GM12878 (cell line): ENCODE results near the gene C10orf88. TPM values are rescaled to one million over a fixed set of nuclear protein-coding genes. Genes with fewer than 3 reads are reported as not detected.

Experiments
- BMI1 ChIP-seq: fragments of 450-650 bp; IDR thresholded peaks from 2 replicates; pipeline ENCODE4 v1.6.1; 2016; ENCODE audit warnings: mild to moderate bottlenecking, moderate library complexity, borderline replicate concordance
- CEBPB ChIP-seq, 2 experiments: fragments of 150-350 bp in 1 of 2; IDR thresholded peaks; 2 replicates each; pipeline ENCODE4 v1.6.1; 2012 to 2014; ENCODE audit warnings: low read depth in 2 of 2, low read length in 2 of 2, borderline replicate concordance in 1 of 2, inconsistent platforms in 1 of 2
- EED ChIP-seq: sonication (generic); IDR thresholded peaks from 2 replicates; pipeline ENCODE4 v1.6.1; 2016; ENCODE audit warnings: antibody characterized with exemption, low read depth
- GATAD2B ChIP-seq: fragments of 450-650 bp; conservative IDR thresholded peaks from 2 replicates; pipeline ENCODE4 v1.6.1; 2017; ENCODE audit warnings: low read depth, mild to moderate bottlenecking, moderate library complexity
- HDGF ChIP-seq: fragments of 450-650 bp; IDR thresholded peaks from 2 replicates; pipeline ENCODE4 v1.6.1; 2016; ENCODE audit warnings: antibody characterized with exemption
- HSF1 ChIP-seq: fragments of 150-350 bp; IDR thresholded peaks from 2 replicates; pipeline ENCODE4 v1.6.1; 2014; ENCODE audit warnings: mild to moderate bottlenecking, low read depth, low read length
- IKZF1 ChIP-seq: fragments of 450-650 bp; conservative IDR thresholded peaks from 2 replicates; pipeline ENCODE4 v1.6.1; 2017; ENCODE audit warnings: antibody characterized with exemption, mild to moderate bottlenecking
- JUNB ChIP-seq: IDR thresholded peaks from 2 replicates; pipeline ENCODE4 v1.6.1; 2016; ENCODE audit warnings: antibody characterized with exemption, mild to moderate bottlenecking
- KAT2A ChIP-seq: conservative IDR thresholded peaks from 2 replicates; pipeline ENCODE4 v1.6.1; 2011; ENCODE audit warnings: low read depth, low read length; ENCODE audit not compliant: control insufficient read depth
- KDM1A ChIP-seq: fragments of 200-600 bp; sonication (generic); IDR thresholded peaks from 2 replicates; pipeline ENCODE4 v1.6.1; 2016; ENCODE audit warnings: borderline replicate concordance
- MEF2A ChIP-seq: IDR thresholded peaks from 2 replicates; pipeline ENCODE4 v1.6.1; 2011; ENCODE audit warnings: low read depth, mild to moderate bottlenecking, low read length, moderate library complexity; ENCODE audit not compliant: insufficient read depth
- NR2C2 ChIP-seq: IDR thresholded peaks from 2 replicates; pipeline ENCODE4 v1.6.1; 2011; ENCODE audit warnings: borderline replicate concordance, low read depth; ENCODE audit not compliant: control insufficient read depth, insufficient read length
- PAX5 ChIP-seq: IDR thresholded peaks from 2 replicates; pipeline ENCODE4 v1.6.1; 2011; ENCODE audit warnings: low read depth, low read length, borderline replicate concordance
- POLR2A ChIP-seq: IDR thresholded peaks from 2 replicates; pipeline ENCODE4 v1.6.1; 2011; ENCODE audit warnings: low read depth, mild to moderate bottlenecking, low read length
- POU2F2 ChIP-seq: IDR thresholded peaks from 3 replicates; pipeline ENCODE4 v1.6.1; 2011; ENCODE audit warnings: low read depth, mild to moderate bottlenecking, low read length, borderline replicate concordance
- RCOR1 ChIP-seq: conservative IDR thresholded peaks from 2 replicates; pipeline ENCODE4 v1.6.1; 2012; ENCODE audit warnings: low read depth, low read length, improper control_type of control experiment
- SMARCA5 ChIP-seq: fragments of 450-650 bp; IDR thresholded peaks from 2 replicates; pipeline ENCODE4 v1.6.1; 2017; ENCODE audit warnings: mild to moderate bottlenecking
- SPI1 ChIP-seq: IDR thresholded peaks from 2 replicates; pipeline ENCODE4 v1.6.1; 2011; ENCODE audit warnings: low read depth, mild to moderate bottlenecking, low read length, moderate library complexity, borderline replicate concordance; ENCODE audit not compliant: insufficient read depth
- SRF ChIP-seq, 2 experiments: IDR thresholded peaks; 2 replicates each; pipeline ENCODE4 v1.6.1; 2011; ENCODE audit warnings: low read depth in 2 of 2, low read length in 2 of 2, mild to moderate bottlenecking in 1 of 2, moderate library complexity in 1 of 2
- SUZ12 ChIP-seq: fragments of 200-600 bp; sonication (generic); IDR thresholded peaks from one replicate; pipeline ENCODE4 v1.6.1; 2018; ENCODE audit warnings: antibody characterized with exemption, mild to moderate bottlenecking; ENCODE audit not compliant: unreplicated experiment
- ZBTB11 ChIP-seq: fragments of 450-650 bp; formaldehyde crosslinking; IDR thresholded peaks from 2 replicates; pipeline ENCODE4 v1.5.0; 2022; ENCODE audit warnings: mild to moderate bottlenecking, missing genetic modification characterization
- ZNF622 ChIP-seq: fragments of 450-650 bp; IDR thresholded peaks from 2 replicates; pipeline ENCODE4 v1.6.1; 2017; ENCODE audit warnings: mild to moderate bottlenecking, inconsistent platforms
- ZZZ3 ChIP-seq: IDR thresholded peaks from 2 replicates; pipeline ENCODE4 v1.6.1; 2011; ENCODE audit warnings: low read depth; ENCODE audit not compliant: control insufficient read depth, insufficient read length
- polyA plus RNA-seq, 11 experiments: library from polyadenylated mRNA; depleted of rRNA in 4 of 11; unstranded in 6 of 11; stranded (reverse) in 5 of 11; fragments of >200 nt; fragmentation: Nextera tagmentation in 4 of 11; fragmentation: Illumina TruSeq in 1 of 11; extraction: Ambion mirVana in 4 of 11; extraction: Trizol in 1 of 11; gene quantifications; 1 replicate in 1 of 11; 2 replicates in 10 of 11; pipeline versions ENCODE4 v1.2.1 to v1.2.3, GENCODE V29; 2011 to 2016; ENCODE audit warnings: inconsistent platforms in 2 of 11, missing spikeins in 2 of 11, low read depth in 1 of 11
- total RNA-seq, 4 experiments: library from RNA; depleted of rRNA in 3 of 4; stranded (reverse); fragments of >200 nt in 3 of 4; fragmentation: Illumina TruSeq in 1 of 4; extraction: Trizol in 1 of 4; gene quantifications; 2 replicates each; pipeline versions ENCODE4 v1.2.1 to v1.2.3, GENCODE V29; 2013 to 2021
- TF ChIP-seq, protein P1 (sequence below): IDR thresholded peaks from 2 replicates; pipeline ENCODE4 v1.6.1; 2012; ENCODE audit warnings: low read depth, low read length, improper control_type of control experiment
- TF ChIP-seq, protein P2 (sequence below): fragments of 450-650 bp; IDR thresholded peaks from 2 replicates; pipeline ENCODE4 v1.6.1; 2016; ENCODE audit warnings: mild to moderate bottlenecking

C10orf88 gene
- total and polyA plus RNA-seq, 10 of the 15 experiments (the other 5 are each of a cell fraction or from before 2014, with no cell fraction given), result 4.7 to 12.5 (median 8.5) TPM

DNA sequence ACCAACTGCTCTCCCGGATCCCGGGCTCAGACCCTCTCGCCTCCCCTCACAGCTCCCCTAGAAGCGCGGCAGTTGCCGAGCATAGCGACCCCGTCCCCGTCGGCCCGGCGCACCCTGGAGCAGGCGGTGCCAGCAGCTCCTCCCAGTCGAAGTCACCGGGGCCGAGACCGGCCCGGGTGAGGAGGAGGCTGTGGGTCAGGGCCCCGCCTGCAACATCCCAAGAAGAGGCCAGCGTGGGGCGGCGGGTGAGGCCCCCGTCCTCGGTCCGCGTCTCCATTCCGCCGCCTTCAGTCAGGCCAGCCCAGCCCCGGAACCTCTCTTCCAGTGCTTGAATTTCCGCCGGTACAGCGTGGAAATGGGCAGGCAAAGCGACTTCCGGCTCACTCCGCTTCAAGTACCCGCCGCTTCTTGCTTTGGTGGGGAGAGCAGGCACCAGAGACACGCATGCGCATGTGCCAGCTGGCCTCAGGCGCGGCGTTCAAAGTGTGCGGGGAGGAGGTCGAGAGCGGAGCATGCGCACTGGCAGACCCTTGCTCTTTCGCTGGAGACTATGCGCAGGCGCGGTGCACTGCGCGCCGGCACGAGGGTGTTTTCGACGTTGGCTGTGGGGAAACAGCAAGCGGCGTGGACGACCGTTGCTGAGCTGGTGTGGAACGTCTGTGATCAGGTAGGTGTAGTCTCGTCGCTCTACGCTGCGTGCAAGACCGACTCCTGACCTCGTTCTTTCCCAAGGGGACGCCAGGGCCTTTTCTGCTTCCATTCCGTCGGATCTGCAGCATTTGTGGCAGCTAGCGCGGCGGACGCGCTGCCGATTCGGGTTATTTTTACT is at the start of gene C10orf88 (continued):
- TF ChIP-seq POU2F2 (peak; percentile 84; the same call in 2 of the 3 replicates), RCOR1 (no peak), JUNB (no peak), SUZ12 (no peak), GATAD2B (peak; percentile 69; the same call in 1 of the 2 replicates), SRF (IDR thresholded peaks at IDR 0.05; ENCODE audit: low read depth in 2 of 2, low read length in 2 of 2) (peak; percentile 87 to 89; a peak in 3 of 4 replicates), SMARCA5 (no peak), PAX5 (peak; percentile 33; the same call in 1 of the 2 replicates), ZNF622 (no peak), HDGF (peak; percentile 87), HSF1 (no peak), NR2C2 (no peak), KAT2A (no peak), BMI1 (no peak), SPI1 (no peak), CEBPB (IDR thresholded peaks at IDR 0.05; ENCODE audit: borderline replicate concordance in 1 of 2, low read depth in 2 of 2, low read length in 2 of 2) (no peak; a peak in 1 of 4 replicates), ZBTB11 (CRISPR knock-in tag) (peak; percentile 93), IKZF1 (peak; percentile 100), EED (no peak), POLR2A (peak; percentile 89), KDM1A (no peak), MEF2A (no peak), ZZZ3 (no peak)
- TF ChIP-seq, protein P1, sequence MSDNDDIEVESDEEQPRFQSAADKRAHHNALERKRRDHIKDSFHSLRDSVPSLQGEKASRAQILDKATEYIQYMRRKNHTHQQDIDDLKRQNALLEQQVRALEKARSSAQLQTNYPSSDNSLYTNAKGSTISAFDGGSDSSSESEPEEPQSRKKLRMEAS, result peak; percentile 99
- TF ChIP-seq, protein P2, sequence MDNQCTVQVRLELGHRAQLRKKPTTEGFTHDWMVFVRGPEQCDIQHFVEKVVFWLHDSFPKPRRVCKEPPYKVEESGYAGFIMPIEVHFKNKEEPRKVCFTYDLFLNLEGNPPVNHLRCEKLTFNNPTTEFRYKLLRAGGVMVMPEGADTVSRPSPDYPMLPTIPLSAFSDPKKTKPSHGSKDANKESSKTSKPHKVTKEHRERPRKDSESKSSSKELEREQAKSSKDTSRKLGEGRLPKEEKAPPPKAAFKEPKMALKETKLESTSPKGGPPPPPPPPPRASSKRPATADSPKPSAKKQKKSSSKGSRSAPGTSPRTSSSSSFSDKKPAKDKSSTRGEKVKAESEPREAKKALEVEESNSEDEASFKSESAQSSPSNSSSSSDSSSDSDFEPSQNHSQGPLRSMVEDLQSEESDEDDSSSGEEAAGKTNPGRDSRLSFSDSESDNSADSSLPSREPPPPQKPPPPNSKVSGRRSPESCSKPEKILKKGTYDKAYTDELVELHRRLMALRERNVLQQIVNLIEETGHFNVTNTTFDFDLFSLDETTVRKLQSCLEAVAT, result peak; percentile 79; the same call in 1 of the 2 replicates
